HL-60/S4 treated with phorbol 12-myristate 13-acetate at 8.2 ng/mL for 4 days and 3 days (cell line): ENCODE measurements around the gene RPL23.

Experiments used
- in situ Hi-C: fragments of 300-500 bp; cut with MboI; formaldehyde crosslinking; loops from 2 replicates; pipeline ENCODE4 v1.15.0; 2022; ENCODE audit warnings: low sequenced_read_pairs

RPL23 gene

DNA sequence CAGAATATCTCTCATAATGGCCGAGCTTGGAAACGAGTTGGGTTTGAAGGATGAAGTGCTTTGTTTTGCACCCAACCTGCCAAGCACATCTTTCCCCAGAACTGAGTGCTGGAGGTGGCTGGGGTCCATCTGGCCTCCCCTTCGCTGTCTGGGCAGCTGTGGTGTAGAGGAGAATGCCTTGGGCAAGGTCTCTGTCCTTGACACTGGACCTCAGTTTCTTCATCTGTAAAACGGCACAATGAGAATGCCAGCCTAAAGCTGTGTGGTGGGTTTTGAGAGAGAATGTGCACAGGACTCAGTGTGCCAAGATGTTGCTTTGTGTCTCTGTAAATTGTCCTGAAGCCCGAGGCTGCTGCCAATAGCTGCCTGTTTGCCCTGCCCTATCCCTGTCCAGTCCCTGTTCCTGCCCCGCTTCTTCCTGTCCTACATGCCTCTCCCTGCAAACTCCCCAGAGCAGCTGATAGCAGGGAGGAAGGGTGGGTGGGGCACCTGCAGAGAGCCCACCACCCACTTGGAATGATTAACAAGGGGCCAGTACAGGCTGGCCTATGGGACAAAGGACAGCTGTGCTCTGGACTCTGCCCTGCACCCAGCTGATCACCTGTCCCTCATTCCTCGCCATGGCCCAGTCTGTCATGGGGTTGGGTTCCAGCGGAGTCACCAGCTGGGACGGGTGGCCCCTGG is 31.7 kb upstream of the RPL23 start:
- in situ Hi-C loops = no loop called here

DNA sequence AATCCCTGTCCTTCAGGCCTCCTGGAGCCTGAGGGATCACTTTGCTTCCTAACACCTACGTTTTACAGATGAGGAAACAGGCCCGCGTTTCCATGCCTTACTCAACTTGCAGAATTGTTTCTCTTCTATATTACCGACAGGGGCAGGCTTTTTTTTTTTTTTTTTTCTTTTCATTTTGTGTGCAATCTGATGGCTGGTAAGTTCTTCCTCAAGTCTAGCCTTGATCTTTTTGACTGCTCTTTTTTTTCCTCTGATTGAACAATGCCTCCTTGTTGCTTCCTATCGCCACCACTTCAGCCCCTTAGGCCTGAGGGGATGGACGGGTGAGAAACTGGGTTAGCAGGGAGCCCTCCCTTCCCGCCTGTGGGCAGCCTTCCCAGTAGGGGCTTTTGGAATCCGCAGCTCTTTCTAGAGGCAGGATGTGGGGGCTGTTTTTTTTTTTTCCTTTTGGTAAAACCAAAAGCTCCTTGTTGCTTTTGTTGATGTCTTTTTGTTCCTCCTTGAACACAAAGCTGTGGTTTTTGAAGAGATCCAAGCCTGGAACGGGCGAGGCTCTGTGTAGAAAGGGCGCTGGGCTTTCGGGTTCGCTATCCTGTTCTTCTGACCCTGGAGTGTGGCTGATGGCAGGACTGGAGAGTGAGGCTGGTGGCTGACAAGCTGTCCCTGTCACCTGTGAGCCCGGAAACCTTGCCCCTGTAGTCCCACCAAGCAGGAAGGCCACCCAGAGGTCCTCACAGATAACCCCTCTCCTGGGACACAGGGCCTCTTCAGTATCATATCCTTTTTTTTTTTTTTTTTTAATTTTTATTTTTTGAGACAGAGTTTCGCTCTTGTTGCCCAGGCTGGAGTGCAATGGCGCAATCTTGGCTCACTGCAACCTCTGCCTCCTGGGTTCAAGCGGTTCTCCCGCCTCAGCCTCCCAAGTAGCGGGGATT is 30.3 kb upstream of the RPL23 start:
- in situ Hi-C loops = no loop called here

DNA sequence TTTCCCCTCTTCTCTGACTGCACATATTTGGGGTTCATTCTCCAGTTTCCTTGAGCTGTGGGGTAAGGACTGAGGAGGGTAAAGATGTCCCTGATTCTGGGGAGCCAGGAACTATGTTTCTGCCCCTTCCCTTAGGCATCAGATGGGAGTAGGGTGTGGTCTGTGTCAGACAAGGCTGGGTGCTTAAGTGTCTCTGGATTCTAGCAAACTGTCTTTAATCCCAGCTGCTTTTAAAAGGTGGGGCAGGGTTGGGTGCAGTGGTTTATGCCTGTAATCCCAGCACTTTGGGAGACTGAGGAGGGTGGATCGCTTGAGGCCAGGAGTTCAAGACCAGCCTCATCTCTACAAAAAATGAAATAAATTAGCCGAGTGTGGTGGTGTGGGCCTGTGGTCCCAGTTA is 29.3 kb upstream of the RPL23 start:
- in situ Hi-C loops = no loop called here

DNA sequence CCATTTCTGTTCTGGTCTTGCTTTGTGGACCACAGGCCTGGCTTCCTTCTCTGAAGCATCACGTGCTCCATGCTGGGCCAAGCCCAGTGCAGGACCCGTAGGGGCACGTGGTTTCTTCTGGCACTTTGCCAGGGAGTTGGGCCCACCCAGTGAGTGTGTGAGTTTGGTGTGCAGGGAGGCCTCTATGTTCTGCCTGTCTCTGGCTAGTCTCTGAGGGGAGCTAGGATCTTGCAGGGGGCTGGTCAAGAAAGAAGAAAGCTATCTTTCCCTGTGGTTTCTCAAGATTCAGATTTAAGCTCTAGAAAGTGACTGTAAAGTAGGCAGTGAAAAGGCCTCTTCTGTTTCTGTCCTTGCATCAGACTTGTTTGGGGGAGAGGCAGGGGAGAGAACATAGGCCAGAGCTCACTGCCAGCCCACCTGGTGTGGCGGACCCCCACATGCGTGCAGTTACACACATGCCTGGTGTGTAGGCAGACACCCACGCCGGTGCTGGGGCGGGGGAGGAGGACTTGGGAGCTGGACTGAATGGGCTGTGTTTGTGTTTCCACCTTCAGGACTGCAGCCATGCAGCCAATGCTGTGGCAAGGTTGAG is 28.2 kb upstream of the RPL23 start:
- in situ Hi-C loops = no loop called here

DNA sequence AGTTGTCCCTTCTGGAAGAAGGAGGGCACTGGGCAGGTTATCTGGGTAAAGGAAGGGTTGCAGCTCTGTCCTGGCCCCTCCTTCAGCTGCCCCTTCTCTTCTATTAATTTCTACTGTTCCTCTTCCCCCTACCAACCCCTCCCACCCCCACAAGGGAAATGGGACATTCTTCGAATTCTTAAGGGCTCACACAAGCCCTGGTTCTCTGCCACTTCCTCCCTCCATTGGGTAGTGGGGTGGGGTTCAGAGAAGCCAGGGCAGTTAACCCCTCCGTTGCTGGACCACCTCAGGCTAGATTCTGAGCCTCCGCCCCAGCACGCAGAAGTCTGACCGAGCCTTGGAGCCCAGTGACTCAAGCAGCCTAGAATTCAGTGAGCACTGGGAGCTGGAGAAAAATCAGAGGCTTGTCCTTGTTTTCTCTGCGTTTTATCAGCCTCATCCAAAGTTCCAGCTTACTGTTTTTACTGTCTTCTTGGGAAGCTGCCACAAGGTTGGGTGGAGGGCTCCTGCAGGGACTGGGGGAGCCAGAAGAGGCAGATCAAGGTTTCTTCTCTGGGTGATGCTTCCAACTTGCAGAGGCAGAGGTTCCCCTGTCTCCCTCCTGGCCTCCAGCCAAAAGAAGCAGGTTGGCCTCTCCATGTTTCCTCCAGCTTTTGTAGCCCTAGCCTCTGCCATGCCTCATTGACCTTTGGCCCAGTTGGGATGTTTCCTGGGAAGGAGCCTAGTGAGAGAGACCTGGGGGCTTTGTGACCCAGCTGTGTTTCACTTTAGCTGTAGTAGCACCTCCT is 26.6 kb upstream of the RPL23 start:
- in situ Hi-C loops = no loop called here

DNA sequence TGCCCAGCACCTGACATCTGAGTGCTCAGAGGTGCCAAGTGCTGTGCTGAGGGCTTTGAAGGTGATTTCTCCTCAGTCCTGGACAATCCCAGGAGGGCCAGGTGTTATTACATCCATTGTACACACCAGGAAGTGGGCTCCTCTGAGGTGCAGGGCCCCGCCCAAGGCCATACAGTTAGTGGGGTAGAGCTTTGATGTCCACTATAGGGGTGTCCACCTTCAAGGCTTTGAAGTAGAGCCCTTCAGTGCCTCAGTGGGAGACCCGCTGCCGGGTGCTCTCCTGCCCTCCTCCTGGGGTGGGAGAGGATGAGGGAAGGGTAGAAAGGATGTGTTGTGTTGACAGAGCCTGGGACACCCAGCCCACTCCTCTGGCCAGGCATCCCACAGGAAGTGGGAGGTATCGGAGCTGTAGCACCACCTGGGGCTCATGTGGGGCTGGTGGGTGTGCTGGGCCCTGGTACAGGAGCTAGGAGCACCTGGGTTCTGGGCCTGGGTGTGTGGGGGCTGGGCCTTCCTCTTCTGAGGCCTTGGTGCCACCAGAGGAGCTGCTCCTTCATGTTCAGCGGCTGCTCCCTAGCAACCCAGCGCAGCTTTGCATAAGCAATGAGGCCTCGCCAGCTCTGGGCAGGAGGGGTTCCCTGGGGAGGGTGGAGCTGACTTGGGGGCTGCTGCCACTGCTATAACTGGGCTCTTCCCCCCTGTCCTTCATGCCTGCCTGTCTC is 23.8 kb upstream of the RPL23 start:
- in situ Hi-C loops = no loop called here

DNA sequence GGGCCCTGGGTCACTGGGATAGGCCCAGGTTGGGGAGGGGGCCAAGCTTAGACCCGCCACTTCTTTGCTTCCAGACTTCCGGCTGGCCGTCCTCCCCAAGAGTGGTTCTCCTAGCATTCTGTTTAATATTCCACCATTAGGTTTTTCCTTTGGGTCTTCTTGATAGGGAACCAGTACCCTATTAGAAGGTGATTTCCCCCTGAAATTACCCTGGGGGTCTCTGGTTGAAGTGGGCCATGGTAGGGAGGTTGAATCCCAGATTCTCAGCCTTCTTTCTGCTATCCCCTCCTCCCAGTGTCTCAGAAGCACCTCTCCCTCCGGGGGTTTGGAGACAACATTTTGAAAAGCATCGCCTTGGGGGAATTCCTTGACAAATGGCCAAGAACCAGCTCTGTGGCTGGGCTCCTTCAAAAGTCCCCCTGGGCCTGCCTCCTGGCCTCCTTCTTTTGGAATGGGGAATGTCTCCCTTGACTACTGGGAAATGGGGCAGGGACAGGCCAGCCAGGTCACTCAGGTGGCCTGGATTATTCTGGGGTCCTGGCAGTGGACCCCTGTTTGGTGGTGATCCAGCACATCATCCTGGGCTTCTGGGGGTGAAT is 22.1 kb upstream of the RPL23 start:
- in situ Hi-C loops = no loop called here

DNA sequence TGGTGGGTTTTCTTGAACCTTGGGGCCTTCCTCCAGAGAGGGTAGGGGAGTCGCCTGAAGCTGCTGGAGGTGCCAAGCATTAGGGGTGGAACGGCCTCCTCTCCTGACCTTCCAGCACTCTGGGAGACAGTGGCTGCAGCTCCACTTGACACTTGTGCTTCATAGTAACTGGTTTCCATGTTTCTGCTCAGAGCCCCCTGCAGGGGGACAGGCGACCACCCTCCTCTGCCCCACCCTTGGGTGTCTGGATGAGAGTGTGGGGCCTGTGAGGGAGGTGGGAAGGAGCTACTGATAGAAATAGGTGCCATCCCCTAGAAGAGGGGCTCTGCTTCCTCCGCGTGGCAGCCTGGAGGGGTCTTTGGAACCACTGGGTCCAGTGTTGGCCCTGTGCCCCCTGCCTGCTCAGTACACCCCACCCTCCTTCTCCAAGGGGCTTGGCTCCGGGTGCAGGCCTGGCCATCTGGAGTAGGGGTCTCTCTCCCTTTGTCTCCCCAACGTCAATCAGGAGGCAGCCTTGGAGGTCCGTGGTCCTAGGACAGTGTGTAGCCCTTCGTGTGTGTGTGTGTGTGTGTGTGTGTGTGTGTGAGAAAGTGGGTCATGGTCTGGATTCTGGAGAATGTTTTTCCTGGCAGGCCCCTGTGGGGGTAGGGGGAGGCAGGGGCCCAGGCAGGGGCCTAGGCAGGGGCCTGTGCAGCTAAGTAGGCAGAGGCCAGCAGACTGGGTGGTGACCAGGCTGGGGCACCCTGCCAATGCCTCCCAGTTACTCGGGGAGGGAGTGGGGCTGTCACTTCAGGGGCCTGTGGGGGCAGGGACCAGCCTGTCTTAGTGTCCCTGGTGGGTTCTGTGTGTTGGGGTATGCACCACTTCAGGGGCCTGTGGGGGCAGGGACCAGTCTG is 21.2 kb upstream of the RPL23 start:
- in situ Hi-C loops = no loop called here

DNA sequence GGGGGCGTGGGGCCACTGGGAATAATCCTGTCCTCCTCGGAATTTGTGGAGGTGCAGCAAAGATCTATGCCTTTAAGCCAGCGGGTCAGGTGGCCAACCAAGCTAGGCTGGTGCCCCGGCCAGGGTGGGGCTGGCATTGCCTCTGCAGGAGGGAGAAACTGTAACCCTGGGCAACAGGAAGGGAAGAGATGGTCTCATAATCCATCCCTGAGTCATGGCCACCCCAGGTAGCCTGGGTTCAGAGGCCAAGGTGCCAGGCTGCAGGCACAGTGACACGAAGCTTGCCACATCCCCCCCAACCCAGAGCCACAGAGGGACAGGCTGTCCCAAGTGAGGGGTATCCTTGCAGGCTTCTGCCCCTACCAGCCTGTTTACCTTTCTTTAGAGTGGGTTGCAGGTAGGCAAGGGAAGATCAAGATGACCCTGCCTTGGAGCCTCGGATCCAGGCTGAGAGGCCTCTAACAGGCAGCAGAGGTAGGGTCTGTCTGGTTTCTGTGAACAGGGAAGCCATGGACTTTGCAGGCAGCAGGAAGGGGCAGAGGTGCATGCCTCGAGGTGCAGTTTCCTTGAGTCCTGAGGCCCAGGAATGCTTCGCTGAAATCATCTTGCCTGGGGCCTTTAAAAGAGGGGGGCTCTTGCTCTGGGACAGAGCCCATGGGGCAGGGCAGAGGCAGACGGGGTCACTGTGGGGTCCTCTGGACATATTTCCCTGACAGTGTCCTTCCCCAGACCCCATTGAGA is 20.3 kb upstream of the RPL23 start:
- in situ Hi-C loops = no loop called here

DNA sequence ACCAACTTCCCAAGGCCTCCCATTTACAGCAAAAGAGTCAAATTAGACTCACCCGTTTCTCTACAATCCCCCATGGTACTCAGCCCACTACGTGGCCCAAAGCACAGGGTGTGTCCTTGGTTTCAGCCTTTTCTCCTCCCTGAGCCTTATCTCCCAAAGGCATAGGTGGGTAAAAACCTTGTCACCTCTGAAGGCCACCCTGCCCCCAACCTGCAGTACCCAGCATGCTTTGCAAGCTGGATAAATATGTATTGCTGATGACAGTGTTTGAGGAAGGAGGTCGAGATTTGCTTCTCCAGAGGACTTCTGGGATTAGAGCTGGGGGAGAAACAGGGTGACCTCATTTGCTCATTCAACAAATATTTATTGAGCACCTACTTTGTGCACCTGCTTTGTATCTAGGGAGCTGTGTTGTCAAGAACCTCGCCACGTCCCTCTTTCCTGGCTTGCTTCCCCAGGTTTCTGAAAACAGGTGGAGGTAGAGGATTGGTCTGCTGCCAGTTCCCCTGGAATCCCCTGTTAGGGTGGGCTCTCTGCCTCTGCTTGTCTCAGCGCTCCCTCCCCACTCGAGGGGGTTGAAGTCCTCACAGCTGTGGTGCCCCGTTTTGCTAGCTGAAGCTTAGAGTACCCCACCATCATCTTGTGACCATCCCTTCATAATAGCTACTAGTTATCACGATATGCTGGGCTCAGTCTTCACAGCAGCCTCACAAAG is 19.3 kb upstream of the RPL23 start:
- in situ Hi-C loops = no loop called here

DNA sequence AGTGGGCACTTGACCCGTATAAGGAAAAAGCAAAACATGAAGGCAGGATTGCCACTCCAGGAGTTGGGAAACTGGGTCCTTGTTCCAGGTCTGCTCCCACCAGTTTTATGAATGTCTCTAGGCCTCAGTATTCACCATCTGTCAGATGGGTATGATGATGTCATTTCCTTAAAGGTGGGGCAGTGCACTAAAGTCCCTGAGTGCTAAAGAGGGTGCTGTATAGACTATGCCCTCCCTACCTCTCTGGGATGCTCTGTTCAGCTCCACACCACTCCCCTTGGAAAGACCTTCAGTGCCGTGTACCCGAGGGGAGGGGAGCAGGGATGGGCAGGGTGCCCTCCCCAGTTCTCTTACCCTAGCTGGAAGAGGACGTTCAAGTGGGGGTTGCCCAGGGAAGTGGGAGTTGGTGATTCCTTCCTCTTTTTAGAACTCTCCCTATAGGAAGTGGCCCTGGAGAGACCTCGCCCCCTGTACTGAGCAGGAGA is 18.5 kb upstream of the RPL23 start:
- in situ Hi-C loops = no loop called here

DNA sequence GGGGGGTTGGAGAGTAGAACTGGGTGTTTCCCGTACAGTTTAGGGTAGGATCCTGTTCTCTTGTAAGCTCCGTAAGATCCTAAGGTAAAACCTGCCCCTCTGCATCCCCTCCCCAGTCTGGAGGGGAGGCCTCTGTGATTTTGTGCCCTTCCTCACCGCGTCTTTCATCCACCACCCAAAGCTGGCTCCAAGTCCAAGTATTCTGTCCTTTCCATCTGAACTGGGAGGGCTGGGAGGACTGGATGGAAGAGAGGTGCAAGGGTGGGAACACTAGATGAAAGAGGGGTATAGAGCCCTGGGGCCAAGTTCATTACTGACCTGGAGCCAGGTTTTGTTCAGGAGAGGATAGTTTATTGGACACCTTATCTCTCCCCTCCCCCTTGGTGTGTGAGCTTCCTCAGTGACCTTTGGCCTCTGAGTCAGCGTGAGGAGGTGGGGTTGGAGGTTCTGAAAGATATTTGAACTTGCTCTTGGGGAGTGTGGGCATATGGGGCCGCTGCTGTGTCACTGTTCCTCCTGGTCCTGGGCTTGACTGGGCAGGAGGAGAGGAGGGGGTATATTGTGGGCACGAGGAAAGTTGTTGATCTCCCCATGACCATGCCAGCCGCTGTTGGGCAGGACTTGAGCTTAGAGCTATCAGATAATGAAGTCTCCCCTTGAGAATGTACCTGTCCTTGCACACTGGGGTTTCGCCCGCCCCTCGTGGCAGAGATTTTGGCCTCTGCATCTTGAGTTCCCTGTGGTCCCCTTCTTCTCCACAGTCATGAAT is 17.9 kb upstream of the RPL23 start:
- in situ Hi-C loops = no loop called here

DNA sequence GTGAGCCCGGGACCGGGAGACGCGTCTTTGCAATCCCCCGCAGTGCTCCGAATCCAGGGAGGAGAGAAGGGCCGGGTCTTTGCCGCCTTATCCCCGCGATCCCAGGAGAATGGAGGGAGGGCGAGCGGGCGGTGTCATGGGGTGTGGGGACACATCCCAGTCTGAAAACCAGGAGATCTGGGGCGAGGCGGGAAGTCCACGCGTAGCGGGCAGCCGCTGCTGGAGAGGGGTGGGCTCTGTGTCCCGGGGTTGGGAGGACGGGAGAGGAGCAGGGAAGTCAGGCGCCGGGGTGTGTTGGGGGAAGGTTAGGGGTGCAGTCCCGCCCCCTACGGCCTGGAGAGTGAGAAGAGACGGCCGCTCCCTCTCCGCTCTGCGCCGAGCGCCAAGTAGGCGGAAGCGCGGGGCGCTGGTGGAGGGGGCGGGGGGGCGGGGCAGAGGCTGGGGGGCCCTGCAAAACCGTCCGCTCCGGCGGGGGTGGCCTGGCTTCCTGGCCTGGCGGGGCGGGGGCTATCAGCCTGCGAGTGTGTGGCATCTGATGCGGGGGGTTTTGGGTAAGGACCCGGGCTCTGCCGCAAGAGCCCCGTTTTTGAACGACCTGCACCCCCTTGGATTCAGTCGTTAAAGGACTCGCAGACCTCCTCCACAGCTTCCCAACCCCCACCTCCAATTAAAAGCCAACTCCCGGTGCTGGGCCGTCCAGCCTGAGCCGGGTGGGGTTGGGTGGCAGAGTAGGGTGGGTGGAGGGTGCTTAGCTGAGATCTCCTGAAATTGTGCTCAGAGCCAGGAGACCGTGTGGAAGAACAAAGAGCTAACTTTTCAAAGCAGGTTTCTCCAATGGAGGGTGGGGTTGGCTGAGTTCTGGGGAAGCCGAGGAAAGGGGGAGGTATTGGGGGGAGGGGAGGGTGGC is 17.0 kb upstream of the RPL23 start:
- in situ Hi-C loops = no loop called here

DNA sequence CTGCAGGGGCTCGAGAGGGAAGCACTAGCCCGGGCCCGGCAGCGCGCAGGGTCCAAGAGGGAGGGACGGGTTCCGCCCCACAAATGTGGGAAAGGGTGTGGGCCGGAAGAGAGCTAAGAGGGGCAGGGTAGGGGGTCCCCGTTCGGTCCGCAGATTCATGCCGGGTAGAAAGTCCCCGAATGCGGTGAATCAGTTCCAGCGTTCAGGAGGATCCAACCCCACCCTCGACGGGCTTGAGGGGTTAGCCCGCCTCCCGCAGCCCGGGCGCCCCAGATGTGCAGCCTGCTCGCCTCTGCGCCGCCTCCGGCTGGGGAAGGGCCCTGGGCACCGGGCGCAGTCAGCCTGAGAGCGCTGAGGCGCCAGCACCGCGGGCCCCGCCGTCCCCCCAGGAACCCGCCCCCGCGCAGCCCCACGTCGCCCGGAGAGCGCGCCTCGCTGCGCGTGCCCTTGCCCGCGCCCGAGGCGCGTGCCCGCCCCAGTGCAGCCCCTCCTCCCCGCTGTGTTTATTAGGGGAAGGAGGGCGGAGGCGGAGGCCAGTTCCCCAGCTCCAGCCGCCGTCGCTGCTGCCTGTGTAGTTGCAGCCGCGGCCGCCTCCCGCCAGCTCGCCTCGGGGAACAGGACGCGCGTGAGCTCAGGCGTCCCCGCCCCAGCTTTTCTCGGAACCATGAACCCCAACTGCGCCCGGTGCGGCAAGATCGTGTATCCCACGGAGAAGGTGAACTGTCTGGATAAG is 16.2 kb upstream of the RPL23 start, which contains the start of gene LASP1:
LASP1 (plus strand) TSS at position 533 of the 733 bp plus-strand sequence; CDS start at position 665, 132 bp downstream.
- in situ Hi-C loops = no loop called here
